Bone marrow (tissue), 2 donors: ENCODE data around the gene PEX1.
"Not testable (repeated sequence)": the region's sequence is repeated elsewhere in the genome, so short reads cannot be mapped to it uniquely, and the experiment has no call there.

Experiments used
- DNase-seq, 2 donors: peaks; one replicate each; lab custom pipeline; 2025; lab: John Stamatoyannopoulos, UW

The PEX1 gene

DNA sequence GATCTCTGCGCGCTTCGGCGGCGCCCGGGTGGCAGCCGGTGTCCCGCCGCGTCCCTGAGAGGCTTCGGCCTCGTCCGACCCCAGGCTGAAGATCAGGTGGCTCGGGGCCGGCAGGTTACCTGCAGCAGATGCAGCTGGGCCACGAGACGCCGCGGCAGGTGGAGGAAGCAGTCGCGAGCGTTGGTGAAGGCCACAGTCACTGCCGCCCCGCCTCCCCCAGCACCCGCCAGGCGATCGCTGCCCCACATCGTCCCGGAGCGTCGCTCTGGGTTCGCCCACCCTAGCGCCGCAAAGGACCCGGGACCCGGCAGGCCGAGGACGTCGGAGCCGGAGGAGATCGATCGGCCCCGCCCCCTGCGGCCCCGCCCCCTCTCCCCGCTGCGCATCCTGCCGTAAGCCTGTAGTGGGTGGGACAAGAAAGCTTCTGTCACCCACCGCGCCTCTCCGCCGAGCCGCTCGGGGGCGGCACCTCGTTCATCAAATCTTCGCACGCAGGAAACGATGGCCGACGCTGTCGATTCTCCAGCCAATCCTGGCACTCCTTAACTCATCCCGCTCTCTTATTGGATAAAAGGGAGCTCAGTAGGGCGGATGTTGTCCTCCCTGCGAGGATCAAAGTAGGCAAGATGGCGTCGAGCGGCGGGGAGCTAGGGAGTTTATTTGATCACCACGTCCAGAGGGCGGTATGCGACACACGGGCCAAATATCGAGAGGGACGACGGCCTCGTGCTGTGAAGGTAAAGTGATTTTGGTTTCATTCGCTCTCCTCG lies at the start of gene PEX1, which contains the start of gene RBM48:
Gene PEX1, minus strand, starts transcription at position 333 of the 770 bp plus-strand sequence. Its CDS starts 85 bp downstream, at position 248.
Gene RBM48, plus strand, starts transcription at position 608 of the 770 bp plus-strand sequence. Its CDS starts 19 bp downstream, at position 627.
- peak; percentile 72 to 99 for DNase-seq

DNA sequence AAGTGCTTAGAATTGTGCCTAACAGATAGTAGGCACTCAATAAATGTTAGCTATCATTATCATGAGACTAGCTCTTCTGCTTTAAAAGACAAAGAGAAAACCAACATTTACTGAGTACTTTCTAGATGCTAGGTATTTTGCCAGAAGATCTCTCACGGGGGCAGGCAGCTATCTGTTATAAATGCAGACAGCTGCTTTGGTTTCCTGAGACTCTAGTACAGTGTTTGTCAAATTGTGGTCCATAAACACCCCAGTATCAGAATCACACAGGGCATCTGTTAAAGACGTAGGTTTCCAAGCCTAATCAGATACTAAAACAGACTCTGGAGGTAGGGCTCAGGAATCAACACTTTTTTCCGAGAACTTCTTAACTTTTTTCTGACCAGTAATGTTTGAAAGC lies 48.0 kb upstream of the PEX1 start:
- DNase-seq = no peak

DNA sequence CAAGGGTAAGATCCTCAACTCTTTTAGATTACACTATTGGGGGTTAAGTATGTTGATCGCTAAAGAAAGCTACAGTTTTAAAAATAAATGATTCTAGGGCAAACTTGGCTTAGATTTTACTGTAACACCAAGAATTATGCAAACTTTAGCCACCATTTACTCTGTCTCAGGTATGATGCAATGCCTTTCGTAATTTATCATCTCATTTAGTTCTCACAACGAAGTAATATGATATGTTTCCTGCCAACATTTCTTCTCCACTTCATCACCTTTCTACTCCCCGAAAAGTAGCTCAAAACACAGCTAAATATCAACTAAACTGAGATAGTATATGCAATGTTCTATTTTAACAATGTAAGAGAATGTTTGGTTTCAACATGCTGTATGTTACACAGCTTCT lies 40.8 kb upstream of the PEX1 start:
- DNase-seq = no peak

DNA sequence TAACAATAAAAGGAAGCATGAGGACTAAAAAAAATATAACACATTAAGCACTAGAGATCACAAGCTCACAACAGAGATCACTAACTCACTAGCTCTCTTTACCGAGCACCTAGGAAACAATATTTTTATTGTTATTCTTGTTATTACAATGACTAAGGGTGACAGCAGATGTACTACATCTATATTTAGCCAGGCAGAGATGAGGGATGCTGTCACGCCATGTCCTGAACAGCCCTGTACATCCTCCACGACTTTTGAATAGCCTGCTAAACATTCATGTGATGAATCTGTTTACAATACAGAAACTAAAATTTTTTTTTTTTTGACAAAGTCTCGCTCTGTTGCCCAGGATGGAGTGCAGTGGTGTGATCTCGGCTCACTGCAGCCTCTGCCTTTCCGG lies 39.1 kb upstream of the PEX1 start:
- DNase-seq = no peak

DNA sequence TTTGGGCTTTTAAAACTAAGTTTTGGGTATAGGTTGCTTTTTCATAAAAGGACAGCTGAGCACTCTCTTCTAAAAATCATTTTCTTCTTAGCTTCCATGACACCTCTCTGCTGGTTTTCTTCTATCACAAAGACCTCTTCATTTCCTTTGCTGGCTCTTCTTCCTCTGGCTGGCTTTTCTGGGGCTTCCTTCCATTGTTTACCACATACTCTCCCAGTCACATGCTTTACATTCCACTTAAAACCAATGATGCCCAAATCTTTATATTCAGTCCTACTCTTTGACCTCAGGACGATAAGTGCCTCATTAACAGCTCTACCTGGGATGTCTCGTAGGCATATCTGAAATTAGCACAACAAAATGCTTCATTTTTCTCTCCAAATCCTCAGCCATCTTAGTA lies 35.0 kb upstream of the PEX1 start:
- no peak for DNase-seq

DNA sequence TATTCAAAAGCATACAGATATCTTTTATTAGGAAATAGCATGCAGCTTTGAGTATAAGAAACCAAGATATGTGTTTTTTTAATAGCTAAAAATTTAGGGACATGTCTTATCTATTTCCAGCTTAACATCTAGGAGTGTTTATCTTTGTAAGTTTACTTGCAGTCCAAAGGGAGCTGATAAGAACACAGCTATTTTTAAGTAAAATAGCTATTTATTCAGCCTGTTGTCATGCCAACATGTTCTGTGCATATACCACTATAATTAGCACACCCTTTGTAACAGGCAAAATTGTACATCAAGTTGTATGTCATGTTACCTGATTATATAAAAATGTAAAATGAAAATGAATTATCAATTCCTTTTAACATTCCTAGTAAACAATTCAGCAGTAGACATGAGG lies 32.3 kb upstream of the PEX1 start:
- no peak for DNase-seq

DNA sequence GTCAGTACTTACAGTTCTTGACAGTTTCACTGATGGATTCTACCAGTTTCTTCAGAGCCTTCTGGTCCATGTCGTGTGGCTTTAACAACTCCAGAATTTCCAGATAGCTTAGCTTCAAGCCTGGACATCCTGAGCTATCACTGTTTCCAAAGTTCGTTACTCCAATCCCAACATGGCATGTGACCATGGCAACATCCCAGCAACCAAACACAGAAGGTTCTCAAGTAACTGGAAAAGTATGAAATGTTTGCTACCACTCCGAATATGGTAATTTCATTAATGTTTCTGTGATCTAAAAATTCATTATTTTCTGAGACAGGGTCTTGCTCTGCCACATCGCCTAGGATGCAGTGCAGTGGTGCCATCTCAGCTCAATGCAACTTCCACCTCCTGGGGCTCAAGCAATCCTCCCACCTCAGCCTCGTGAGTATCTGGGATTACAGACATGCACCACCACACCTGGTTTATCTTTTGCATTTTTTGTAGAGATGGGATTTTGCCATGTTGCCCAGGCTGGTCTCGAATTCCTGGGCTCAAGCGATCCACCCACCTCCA lies 29.6 kb upstream of the PEX1 start:
- no peak for DNase-seq

DNA sequence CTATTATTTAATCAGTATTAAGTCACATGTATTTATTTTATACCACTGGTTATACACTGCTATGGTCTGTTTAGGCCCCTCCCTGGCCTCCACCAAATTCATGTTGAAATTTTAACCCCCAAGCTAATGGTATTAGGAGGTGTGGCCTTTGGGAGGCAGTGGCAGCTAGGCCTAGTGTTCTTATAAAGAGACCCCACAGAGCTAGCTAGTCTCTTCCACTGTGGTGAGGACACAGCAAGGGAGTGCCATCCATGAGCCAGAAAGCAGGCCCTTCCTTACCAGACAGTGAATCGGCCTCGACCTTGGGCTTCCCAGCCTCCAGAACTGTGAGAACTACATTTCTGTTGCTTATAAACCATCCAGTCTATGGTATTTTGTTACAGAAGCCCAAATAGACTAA lies 28.9 kb upstream of the PEX1 start:
- no peak for DNase-seq

DNA sequence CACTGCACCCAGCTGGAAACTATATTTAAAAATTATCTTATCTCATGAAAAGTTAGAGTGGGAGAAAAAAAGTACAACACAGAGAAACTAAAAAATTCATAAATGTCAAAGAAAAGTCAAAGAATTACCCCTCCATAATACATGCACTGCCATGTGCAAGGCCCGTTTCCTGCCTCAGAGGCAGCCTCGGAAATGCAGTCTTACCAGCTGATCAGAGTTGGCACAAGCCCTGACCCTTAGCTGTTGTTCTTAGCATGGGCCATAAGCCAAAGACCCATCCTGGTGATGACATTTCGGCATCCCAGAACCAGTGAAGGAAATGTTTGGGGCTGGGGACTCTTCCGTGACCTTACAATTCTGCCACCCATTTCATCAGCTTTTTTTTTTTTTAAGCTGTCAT lies 21.9 kb upstream of the PEX1 start:
- no peak for DNase-seq

DNA sequence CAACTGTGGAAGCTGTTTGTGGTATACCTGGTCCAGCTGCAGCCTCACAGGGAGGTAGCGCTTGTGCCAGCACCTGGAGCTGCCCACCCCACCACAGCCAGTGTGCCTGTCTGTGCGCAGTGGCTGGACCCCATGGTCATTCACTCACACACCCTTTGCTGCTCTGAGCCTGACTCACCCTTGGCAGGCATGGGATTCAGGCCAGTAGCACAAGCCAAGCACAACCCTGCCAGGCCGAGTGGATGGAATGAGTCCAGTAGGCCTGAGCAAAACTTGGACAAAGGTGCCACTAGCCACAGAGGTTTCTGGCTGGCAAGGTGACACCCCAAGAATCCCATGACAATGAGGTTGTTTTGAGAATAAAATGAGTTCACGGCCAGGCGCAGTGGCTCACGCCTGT lies 19.3 kb upstream of the PEX1 start:
- DNase-seq = no peak

DNA sequence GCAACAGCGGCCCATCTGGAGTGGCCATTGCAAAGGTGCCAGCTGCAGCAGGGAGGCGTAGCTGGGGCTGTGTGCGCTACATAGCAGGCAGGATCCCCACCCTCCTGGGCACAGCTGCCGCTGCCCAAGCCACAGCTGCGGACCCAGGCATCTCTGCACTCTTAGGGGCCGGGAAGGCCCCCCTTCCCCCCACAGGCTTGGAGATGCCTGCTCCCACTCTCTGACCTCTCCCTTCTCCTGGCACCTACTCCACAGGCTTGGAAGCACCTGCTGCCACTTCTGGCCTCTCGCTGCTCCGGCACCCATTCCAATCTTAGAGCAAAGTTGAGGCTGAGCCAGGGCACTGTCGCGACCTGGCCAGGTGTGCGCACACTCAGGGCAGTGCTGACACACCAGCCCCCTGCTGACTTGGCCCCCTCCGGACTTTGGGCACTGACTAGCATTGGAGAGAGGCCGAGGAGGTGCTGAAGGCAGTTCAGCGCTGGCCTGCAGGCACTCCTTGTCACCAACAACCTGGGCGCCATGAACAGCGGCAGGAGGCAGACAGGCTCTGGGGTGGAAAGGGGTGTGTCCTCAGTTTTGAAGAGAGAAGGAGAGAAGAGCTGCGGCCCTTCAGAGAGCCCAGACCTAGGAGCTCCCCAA lies 18.7 kb upstream of the PEX1 start:
- DNase-seq = no peak

DNA sequence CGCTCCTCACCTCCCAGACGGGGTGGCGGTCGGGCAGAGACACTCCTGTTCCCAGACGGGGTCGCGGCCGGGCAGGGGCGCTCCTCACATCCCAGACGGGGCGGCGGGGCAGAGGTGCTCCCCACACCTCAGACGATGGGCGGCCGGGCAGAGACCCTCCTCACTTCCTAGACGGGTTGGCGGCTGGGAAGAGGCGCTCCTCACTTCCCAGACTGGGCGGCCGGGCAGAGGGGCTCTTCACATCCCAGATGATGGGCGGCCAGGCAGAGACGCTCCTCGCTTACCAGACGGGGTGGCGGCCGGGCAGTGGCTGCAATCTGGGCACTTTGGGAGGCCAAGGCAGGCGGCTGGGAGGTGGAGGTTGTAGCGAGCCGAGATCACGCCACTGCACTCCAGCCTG lies 16.8 kb upstream of the PEX1 start:
- DNase-seq = not testable (repeated sequence)

DNA sequence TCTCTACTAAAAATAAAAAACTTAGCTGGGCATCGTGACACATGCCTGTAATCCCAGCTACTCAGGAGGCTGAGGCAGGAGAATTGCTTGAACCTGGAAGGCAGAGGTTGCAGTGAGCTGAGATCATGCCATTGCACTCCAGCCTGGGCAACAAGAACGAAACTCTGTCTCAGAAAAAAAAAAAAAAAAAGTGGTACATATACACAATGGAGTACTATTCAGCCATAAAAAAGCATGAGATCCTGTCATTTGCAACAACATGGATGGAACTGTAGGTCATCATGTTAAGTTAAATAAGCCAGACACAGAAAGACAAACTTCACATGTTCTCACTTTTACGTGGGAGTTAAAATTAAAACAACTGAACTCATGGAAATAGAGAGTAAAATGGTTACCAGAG lies 15.2 kb upstream of the PEX1 start:
- not testable (repeated sequence) for DNase-seq

DNA sequence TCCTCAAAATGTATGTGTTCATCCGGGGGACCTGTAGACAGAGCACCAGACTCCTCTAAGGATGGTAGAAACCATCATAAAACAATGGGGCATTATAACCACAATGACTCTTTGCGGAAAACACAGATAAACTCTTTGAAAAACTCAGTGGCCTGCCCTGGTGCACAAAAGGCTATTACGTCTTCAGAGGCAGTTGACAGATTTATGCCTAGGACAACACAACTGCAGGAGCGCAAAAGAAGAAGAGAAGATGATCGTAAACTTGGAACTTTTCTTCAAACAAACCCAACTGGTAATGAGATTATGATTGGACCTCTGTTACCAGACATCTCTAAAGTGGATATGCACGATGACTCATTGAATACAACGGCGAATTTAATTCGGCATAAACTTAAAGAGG lies 6.3 kb upstream of the PEX1 start:
- no peak for DNase-seq

DNA sequence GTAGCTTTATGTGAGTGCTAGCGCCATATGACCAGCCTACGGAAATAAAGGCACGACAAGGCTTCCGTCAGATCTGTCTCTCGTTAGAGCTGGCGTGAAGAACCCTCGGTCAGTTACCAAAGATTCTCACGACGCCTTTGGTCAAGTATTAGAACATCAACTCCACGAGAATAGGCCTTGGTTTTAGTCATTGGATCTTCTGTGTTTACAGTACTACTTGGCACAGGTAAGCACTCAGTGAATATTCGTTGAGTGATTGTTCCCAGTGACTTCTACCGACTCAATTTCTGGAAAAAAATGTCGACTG lies 591 bp upstream of the PEX1 start:
- no peak for DNase-seq

DNA sequence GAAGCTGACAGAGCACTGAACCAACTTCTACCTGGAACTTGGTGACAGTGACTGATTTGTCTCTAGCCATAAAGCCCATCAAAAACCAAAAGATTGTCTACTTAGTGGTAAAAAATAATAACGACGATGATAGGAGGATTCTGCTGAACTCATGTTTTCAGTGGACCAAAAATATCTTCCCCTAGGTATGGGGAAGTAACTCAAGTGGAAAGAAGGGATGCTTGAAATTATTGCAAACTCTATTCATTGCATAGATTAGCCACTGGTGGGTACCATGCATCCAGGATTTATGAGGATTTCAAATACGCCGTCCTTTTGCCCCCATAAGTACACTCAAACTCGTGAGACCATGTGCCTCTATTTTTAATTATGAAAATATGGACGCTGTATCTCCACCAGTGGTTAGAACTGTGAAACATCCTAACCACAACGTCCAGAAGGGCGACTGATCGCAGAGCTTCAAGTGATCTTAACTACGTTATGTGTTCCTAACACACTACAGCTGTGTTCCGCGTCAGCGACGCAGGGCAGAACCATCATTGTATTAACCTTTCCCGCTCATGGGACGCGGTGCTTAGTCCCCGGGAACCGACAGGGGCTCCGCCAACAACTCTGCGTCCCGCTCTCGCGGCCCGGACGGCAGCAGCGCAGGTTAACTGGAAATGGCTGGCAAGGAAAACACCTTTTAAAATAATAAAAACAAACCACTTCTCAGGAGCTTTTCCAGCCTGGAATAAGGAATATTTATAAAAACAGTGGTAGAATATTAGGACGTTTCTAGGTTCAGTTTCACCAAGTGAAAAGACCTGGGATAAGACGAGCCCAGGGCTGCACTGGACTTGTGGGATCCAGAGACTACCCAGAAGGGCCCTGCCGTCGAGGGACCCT lies 776 bp downstream of the PEX1 start:
- peak in 1 of 2 donors; percentile 5 for DNase-seq

DNA sequence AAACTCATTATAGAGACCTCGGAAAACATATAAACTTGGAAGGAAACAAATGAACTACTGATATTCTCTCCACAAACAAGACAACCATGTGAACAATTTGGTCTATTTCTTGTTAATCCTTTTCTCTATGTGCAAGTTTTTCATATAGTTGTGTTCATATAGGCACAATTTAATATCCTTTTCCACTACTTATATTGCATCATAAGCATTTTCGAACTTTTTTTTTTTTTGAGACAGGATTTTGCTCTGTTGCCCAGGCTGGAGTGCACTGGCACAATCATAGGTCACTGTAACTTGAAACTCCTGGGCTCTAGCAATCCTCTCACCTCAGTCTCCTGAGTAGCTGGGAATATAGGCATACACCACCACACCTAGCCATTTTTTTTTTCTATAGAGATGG lies 5.2 kb downstream of the PEX1 start:
- DNase-seq = no peak

DNA sequence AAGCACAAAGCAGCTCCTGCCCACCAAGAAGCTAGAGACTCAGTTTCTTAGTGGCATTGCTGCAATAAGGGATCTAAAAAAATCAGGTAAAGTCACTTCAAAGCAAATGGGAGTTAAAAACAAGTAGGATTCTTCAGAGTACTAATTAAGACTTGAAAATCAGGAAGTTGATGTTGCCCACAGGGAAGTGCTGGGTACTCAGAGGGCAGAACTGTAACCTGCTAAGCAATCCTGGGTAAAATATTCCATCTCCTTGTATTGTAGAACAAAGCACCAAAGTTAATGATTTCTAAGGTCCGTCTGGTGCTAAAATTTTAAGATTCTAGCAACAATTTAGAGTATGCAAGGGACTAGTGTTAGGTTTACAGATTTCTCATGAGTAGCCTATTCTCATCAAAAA lies 8.3 kb downstream of the PEX1 start:
- no peak for DNase-seq

DNA sequence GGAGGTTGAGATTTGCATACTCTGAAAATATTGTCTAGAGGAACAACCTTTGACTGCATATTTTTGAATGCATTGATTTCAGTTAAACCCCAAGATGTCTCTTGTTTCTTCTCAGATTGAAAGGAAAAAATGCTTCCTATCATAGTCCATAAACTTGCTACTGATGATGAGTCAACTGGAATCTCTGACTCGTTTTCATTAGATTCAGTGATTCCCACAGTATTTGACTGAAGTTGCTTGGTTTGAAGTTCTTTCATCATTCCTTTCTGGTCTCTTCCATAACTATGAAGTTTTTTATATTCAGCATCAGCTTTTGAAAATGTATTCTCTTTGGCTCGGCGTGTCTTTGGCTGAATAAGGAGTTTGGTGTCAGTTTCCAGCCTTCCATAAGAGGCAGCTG lies 10.7 kb downstream of the PEX1 start:
- no peak for DNase-seq

DNA sequence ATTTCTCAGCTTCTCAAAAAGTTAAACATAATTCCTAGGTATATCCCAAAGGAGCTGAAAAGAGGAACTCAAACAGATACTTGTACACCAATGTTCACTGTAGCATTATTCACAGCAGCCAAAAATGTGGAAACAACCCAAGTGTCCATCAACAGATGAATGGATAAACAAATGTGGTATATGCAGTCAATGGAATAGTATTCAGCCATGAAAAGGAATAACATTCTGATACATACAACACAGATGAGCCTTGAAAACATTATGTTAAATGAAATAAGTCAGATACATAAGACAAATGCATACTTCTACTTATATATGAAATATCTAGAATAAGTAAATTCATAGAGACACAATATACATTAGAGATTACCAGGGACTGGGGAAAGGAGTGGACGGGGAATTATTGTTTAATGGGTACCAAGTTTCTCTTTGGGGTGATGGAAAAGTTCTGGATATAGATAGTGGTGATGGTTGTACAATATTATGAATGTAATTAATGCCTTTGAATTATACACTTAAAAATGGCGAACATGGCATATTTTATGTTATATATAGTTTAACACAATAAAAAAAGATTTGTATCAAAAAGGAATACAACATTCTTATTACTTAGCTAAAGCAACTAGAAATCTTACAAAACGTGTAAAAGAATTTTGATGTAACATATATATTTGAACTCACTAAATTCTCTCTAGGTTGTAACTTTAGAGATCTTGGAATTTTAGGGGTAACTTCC lies 15.0 kb downstream of the PEX1 start:
- no peak for DNase-seq

DNA sequence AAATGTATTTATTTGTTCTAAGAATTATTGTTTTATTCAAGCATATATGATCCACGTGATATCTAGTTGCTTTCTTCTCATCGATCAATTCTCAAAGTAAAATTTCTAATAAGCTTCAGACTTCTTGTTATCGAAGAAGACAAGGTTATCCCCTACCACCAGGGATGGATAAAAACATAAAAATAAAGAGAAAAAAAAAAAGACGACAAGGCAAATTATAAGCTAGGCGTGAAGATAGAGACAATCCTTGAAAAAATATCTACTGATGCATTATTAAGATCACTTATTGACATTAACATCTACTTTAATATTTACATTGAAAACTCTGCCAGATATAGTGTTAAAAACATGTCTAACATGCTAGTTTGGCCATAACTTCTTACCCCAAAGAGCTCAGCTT lies 19.4 kb downstream of the PEX1 start:
- DNase-seq = no peak

DNA sequence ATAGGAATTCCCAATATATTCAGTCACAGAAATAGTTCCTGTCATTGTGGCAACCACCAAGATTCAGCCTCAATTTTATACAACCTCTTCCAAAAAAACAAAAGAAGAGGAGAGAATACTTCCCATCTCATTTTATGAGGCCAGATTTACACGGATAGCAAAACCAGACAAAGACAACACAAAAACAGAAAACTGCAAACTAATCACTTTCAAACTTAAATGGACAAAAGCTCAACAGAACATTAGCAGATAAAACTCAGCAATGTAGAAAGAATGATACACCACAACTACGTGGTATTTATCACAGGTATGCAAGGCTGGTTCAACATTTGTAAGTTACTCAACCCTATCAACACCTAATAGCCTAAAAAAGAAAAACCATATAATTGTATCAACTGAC lies 22.0 kb downstream of the PEX1 start:
- DNase-seq = no peak
